NCI-H1092 (cell line): ENCODE results near the gene RAPGEF2.

Experiments
- DNase-seq: peaks from one replicate; lab custom pipeline; 2025; lab: John Stamatoyannopoulos, UW

RAPGEF2 gene

GRCh38 chr4:159134429-159134828, 31.6 kb downstream of the RAPGEF2 start:
- DNase-seq: no peak

- peak; percentile 9 for DNase-seq
These were observed 34.3 kb downstream of the RAPGEF2 start for GRCh38 chr4:159137176-159137575.

DNA sequence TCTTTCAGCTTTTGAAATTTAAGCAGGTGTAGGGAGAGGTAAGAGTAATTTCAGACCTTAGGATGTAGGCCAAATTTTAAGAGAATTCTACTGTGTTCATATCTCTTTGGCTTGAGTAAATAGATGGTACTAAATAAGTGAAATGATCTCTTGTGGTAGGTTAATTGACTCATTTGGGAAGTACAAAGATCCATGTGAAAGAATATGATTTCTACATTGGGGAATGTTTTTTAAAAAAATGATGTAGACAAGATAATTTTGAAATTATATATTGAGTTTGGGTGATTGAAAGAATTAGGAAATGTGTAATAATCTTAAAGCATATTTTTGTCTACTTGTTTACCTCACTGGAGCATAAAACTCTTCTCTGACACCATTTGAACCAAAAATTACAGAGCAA, 35.6 kb downstream of the RAPGEF2 start:
- DNase-seq: no peak

DNA sequence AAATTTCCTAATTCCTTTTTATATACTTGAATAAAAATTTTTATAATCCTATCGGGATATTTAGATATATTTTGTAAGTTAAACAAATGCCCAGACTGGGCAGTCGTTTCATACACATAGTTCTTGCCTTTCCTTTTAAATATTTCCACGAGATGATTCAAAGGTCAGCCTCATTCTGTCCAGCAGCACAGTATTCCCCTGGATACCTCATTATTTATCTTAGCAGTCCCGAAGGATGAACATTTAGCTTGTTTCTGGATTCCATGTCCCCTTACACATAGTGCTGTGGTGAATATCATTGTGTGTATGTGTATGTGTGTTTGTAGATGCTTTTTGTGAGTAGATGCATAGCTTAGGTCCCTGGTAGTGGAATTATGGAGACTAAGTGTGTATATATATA, 38.3 kb downstream of the RAPGEF2 start:
- DNase-seq: no peak

DNA sequence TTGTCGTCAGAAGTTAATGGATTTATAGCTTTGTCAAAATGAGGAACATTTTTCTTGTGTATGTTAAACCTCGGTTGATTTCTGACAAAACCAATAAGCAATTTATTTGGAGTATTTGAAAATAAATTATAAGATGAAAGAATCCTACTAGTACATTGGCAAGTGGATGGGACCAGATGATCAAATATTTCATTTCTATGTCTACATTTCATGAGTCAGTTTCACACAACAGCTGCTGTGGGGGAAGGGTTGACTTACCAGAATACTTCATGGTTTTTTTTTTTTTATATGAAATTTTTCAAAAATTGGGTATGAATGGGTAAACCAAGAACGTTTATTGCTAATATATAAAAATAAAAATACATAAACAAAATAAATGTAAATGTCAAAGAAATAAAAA, 39.4 kb downstream of the RAPGEF2 start:
- no peak for DNase-seq

DNA sequence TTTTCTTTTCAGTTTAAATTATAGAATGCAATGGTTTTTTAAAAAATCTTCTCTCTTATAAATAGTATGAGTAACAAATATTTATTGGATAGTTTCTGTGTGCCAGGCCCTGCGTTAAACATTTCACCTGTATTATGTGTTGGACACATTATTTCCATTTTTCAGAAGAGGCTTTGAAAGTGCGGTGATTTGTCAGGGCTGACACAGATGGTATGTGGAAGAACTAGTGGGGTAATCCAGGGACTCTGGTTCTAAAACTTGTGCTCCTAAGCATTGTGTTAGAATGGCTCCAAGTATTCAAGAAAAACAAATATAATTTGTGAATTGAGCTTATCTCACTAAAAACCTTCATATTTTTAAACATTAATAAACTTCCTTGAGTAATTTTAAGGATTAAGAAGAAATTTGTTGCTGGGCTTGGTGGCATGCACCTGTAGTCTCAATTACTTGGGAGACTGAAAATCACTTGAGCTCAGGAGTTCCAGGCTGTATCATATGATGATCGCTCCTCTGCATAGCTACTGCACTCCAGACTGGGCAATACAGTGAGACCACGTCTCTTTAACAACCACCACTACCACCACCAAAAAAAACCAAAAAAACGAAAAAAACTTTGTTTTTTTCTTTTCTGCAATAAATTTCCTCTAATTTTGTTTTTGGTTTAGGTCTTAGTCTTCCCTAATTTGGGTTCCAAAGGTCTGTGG, 40.0 kb downstream of the RAPGEF2 start:
- no peak for DNase-seq

DNA sequence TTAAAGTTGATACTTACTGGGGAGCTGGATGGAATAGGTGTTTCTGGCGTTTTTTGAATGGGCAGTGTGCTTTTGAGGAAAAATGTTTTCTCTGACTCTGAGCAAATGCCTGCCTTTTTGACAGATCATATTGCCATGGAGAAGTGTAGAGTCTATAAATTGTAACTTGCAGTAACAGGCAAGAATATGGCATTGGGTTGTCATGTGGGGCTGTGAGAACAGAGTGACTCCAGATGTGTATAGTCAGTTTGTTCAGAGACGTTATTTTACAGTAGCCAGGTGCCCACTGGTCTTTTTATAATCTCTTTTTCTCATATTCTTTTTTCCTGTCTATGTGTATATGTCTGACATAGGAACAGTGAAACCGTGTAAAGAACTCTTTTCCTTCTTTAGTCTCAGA, 40.8 kb downstream of the RAPGEF2 start:
- no peak for DNase-seq

GRCh38 chr4:159144112-159144694, 41.3 kb downstream of the RAPGEF2 start:
- DNase-seq: no peak

DNA sequence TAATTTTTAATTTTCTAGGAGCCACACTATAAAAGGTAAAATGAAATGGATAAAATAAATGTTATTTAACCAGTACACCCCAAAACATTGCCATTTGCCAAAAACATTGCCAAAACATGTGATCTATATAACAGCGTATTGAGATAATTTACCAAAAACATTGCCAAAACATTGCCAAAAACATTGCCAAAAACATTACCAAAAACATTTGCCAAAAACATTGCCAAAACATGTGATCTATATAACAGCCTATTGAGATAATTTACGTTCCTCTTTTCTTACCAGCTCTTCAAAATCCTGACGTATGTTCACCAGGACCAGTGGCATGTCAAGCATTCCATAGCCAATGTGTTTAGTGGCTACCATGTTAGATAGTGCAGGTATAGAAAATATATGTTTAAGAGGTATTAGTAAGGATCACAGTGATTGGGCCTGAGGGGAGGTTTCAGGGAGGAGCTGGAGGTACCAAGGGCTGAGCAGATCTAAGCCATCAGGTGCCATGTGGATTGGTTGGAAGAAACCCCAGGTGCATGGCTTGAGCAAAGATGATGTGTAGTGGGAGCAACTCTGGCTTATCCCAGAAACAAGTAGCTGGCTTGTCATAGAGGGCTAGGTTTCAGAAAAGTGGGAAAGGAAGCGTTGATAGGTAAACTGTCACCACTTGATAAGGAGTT, 42.6 kb downstream of the RAPGEF2 start:
- no peak for DNase-seq

DNA sequence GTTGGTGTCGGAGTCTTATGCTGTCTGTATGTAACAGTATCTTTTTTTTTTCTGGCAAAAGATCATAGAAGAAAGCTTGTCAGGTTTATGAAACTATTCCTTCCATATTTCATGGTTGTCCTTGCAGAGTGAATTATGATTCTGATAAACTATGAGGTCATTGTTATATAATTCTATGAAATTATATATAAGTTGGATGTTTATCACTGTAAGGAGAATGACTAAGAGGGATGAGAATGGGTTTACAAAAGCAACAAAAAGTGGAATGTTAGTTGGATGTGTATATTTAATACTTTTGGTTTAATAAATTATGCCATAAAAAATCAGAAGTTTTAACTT, 43.1 kb downstream of the RAPGEF2 start:
- DNase-seq: no peak

- DNase-seq: no peak
These were observed 43.6 kb downstream of the RAPGEF2 start for GRCh38 chr4:159146488-159146887.

DNA sequence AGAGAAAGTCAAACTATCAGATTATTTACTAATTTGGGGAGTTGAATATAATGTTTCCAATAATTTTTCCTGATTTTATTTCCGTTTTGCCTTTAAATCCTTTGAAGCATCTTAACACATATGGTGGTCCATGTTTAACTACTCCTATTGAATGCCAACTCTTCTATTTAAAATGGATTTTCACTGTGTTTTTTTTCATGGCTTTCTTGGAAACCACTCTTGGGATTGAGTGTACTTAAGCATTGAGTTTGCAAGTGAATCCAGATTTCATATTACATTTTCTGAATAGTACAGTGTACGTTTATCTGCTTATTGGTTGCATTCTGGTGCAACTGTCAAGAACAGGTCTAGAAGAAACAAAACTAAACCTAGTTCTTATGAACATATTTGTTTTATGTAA, 45.6 kb downstream of the RAPGEF2 start:
- DNase-seq: no peak

DNA sequence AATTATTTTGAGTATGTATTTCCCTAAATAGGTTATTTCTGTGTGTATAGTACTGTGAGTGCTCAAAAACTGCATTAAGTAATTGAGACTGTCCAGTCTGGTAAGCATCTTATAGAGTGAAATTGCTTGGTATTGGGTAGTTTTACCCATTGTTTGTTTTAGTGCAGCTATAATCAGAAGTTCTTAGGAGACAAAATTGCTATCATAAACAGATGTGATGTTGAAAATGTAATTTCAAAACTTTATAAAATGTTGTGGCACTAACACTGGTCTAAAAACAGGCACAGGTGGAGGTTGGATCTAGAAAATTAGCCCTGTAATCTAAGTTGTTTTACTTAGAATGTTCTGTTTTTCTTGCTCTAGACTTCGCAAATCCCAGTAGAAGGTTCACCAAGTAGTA, 46.8 kb downstream of the RAPGEF2 start:
- DNase-seq: no peak

- DNase-seq: no peak
These were observed 47.5 kb downstream of the RAPGEF2 start for GRCh38 chr4:159150396-159150795.

DNA sequence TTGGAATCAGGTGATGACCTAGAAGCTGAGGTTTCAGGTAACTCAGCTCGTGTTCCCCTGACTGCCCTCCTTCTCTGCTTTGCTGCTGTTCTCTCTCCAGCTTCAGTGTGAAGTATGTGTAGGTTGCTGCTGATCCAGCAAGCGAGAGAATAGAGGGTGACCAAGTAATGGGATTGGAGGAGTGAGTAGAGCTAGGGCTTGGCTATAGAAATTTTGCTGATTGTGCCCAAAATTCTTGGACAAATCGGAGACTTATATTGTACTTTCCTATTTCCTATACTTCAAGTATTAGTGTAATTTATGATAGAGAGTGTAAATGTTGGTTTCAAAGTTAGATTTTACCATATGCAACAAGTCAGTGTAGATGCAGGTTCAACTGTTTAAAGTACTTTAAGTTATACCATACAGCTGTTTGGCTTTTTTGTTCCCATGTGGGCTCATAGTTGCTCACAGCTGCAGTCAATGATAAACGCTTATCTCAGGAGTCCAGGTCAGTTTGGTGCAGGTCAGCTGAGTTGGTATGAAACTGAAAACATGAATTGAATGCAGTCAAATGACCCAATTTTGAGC, 48.0 kb downstream of the RAPGEF2 start:
- DNase-seq: no peak

- DNase-seq: no peak
These were observed 48.8 kb downstream of the RAPGEF2 start for GRCh38 chr4:159151689-159152088.

- no peak for DNase-seq
These were observed 49.3 kb downstream of the RAPGEF2 start for GRCh38 chr4:159152181-159152580.

GRCh38 chr4:159153669-159154068, 50.8 kb downstream of the RAPGEF2 start:
- no peak for DNase-seq

DNA sequence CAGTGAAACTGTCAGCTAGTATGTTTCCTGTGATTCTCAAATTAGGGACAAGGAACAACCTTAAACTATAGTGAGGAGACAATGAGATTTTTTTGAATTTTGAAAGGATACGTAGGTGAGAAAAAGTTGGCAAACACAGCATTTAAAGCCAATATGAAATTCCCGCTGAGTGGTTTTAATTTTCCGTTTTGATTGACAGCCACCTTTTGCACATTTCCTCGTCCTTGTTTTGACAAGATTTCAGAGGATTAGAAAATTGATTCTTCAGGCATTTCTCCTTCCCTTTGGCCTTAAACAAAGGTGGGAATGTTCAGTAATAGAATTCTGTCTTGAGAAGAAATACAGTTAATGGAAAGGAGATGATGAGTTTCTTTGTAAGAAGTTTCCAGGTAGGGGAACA, 52.2 kb downstream of the RAPGEF2 start:
- no peak for DNase-seq

DNA sequence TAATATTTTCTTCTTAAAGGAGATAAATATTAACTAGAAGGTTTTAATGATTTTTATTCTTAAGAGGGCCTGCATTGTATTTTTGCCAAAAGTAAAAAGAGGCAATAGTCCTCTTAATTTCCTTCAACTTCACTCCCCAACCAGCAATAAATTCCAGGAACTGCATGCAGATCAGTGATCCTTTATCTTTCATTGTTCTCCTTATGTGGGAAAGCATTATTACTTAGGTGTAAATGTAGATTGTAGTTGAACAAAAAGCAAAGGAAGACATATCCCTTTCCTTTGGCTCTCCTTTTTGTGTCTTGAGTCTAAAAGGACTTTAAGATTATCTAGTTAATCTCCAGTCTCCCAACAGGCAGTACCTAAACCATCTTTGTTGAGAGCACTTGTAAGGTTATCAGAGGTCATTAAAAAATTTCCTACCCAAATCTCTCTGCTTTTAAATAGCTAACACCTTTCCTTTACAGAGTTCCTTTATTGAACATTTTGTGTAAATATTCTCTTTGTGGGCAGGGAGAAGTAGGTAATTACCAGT, 55.3 kb downstream of the RAPGEF2 start:
- no peak for DNase-seq

DNA sequence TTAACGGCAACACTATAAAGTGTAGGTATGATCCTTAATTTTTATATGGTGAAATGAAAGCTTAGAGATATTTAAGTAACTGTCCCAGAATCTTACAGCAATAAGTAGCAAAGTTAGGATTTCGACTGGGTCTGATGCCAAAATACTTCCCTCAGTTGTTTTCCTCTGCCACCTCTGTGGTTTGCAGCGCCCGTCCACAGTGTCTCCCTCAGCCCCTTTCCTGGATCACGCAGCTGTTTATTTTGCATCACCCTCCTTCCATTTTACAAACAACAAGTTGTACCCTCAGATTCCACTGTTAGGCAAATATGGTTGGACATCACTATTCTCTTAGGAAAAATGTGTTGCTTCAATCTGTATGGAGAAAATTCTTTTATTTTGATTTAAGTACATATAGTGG, 56.1 kb downstream of the RAPGEF2 start:
- DNase-seq: no peak

DNA sequence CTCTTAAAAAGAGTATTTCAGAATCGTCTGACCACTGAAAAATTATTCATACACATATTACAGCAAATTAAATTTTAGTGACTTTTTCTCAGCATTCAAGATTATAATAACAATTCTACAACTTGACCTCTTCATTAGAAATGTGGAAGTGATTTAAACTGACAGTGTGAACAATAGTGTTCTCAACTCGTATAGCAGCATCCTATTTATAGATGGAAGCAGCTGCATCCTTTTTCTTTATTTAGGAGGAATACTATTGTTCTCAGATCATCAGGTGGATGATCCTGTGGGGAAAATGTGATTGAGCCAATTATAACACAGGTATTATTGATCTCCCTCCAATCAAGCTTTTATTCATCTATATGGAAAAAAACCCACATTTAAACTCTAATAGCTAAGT, 56.7 kb downstream of the RAPGEF2 start:
- DNase-seq: no peak

DNA sequence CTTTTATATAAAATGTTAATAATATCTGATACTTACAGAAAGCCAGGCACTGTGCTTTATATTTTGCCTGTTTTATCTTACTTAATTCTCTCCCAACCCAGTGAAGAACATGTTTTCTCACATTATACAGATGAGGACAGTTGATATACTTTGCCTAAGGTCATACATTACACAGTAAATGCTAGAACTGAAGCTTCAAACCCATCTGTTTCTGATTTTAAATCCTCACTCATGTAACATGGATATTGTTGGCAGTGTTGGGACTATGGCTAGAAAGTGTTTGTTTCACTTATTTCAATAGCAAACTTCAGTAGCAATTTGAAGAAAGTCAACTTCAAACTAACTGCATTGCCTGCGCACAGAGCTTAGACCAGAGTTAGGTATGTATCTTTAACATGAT, 57.4 kb downstream of the RAPGEF2 start:
- no peak for DNase-seq
